OCI-LY7 (cell line): ENCODE data around the gene ZNF814. TPM values are rescaled to one million over a fixed set of nuclear protein-coding genes. Genes with fewer than 3 reads are reported as not detected.
"Not testable (repeated sequence)": the region's sequence is repeated elsewhere in the genome, so short reads cannot be mapped to it uniquely, and the experiment has no call there.

Experiments used
- BruUV-seq: library from RNA; stranded (reverse); fragments of 400-500 nt; replicated peaks from 2 replicates; lab custom pipeline; 2021; lab: Mats Ljungman, UMichigan
- CTCF ChIA-PET: fragments of 300-600 bp; sonication (Branson Sonifier 250); formaldehyde crosslinking; loops from one replicate; lab custom pipeline; 2022; ENCODE audit warnings: antibody characterized with exemption; ENCODE audit not compliant: unreplicated experiment; lab: Charles Lee
- POLR2A ChIA-PET: fragments of 300-600 bp; sonication (Branson Sonifier 250); formaldehyde crosslinking; loops from one replicate; lab custom pipeline; 2022; ENCODE audit warnings: antibody characterized with exemption; lab: Charles Lee
- DNase-seq: peaks from one replicate; pipeline ENCODE4 v3.0.0-alpha.2; 2015; ENCODE audit warnings: low spot score
- H2AFZ ChIP-seq: fragments of 200-600 bp; sonication (generic), shearing (Covaris generic); 2 replicates; pipeline ENCODE4 v1.6.1; 2014; ENCODE audit warnings: mild to moderate bottlenecking, antibody characterized with exemption, low read length, moderate library complexity
- H3K27ac ChIP-seq: fragments of 200-600 bp; sonication (generic); 2 replicates; pipeline ENCODE4 v1.5.1; 2014; ENCODE audit warnings: mixed run types, low read depth, mild to moderate bottlenecking, moderate library complexity, low read length, inconsistent platforms; ENCODE audit not compliant: poor library complexity, severe bottlenecking
- H3K36me3 ChIP-seq: fragments of 200-600 bp; sonication (generic); 2 replicates; pipeline ENCODE4 v1.6.1; 2014; ENCODE audit warnings: mild to moderate bottlenecking, antibody characterized with exemption, low read length, moderate library complexity, mixed read lengths; ENCODE audit not compliant: insufficient read depth
- H3K4me1 ChIP-seq: fragments of 200-600 bp; sonication (generic); 2 replicates; pipeline ENCODE4 v1.5.1; 2014; ENCODE audit warnings: mild to moderate bottlenecking, low read length; ENCODE audit not compliant: insufficient read depth, poor library complexity, severe bottlenecking
- H3K4me2 ChIP-seq: fragments of 200-600 bp; sonication (generic); 2 replicates; pipeline ENCODE4 v1.6.1; 2014; ENCODE audit warnings: mild to moderate bottlenecking, low read length
- H3K4me3 ChIP-seq: fragments of 200-600 bp; sonication (generic); 2 replicates; pipeline ENCODE4 v1.5.1; 2014; ENCODE audit warnings: mild to moderate bottlenecking, low read depth, low read length; ENCODE audit not compliant: poor library complexity, severe bottlenecking
- H3K79me2 ChIP-seq: fragments of 200-600 bp; sonication (generic); 2 replicates; pipeline ENCODE4 v1.6.1; 2016; ENCODE audit warnings: low read depth, mild to moderate bottlenecking, low read length, moderate library complexity, mixed read lengths; ENCODE audit not compliant: insufficient read depth
- H3K9me2 ChIP-seq: fragments of 200-600 bp; sonication (generic); 2 replicates; pipeline ENCODE4 v1.6.1; 2016; ENCODE audit warnings: mild to moderate bottlenecking, low read length, mixed read lengths; ENCODE audit not compliant: insufficient read depth
- H3K9me3 ChIP-seq: fragments of 200-600 bp; sonication (generic); 2 replicates; pipeline ENCODE4 v1.6.1; 2014; ENCODE audit warnings: mild to moderate bottlenecking, mixed run types, low read length, mixed read lengths
- H4K20me1 ChIP-seq: fragments of 200-600 bp; sonication (generic); 2 replicates; pipeline ENCODE4 v1.6.1; 2014; ENCODE audit warnings: mild to moderate bottlenecking, antibody characterized with exemption, low read length, moderate library complexity, mixed read lengths; ENCODE audit not compliant: insufficient read depth
- CTCF ChIP-seq: fragments of 200-600 bp; sonication (generic); conservative IDR thresholded peaks from 2 replicates; pipeline ENCODE4 v1.5.1; 2014; ENCODE audit warnings: mild to moderate bottlenecking, antibody characterized with exemption, low read length, moderate library complexity, mixed read lengths
- EZH2phosphoT487 ChIP-seq: fragments of 200-600 bp; sonication (generic); IDR thresholded peaks from 2 replicates; pipeline ENCODE4 v1.6.1; 2018; ENCODE audit warnings: low read depth, borderline replicate concordance, mild to moderate bottlenecking, mixed run types, antibody characterized with exemption, low read length, moderate library complexity, mixed read lengths
- intact Hi-C: fragments of 100-400 bp; cut with micrococcal nuclease; formaldehyde crosslinking; loops from one replicate; pipeline ENCODE4 v1.10.0; 2022; ENCODE audit not compliant: unreplicated experiment
- total RNA-seq, 2 experiments: library from RNA; depleted of rRNA in 1 of 2; stranded (reverse); fragments of >200 nt in 1 of 2; shearing (Covaris generic) in 1 of 2; gene quantifications; 2 replicates each; pipeline ENCODE4 v1.2.3, GENCODE V29; 2014 to 2022

Gene ZNF814
- total RNA-seq, 2 experiments from 2014 or later = 30.4 to 50.1 TPM

- intact Hi-C loops, H3K27ac ChIP-seq, H3K36me3 ChIP-seq, H3K79me2 ChIP-seq, H3K9me2 ChIP-seq, CTCF ChIA-PET, H3K9me3 ChIP-seq, H3K4me1 ChIP-seq, H4K20me1 ChIP-seq: not testable (repeated sequence)
- TF ChIP-seq CTCF = peak; percentile 57
- BruUV-seq = TSS peak; percentile 74
- Histone ChIP-seq H3K4me2 (peak within 1 kb of the TSS; percentile 73), H2AFZ (peak within 1 kb of the TSS; percentile 31; the same call in 1 of the 2 replicates), H3K4me3 (peak within 1 kb of the TSS; percentile 78)
- POLR2A ChIA-PET = interaction anchor here (1.1 kb wide), 1 partner anchor 30 kb away, joined by 3 read pairs; no protein-coding TSS in a partner anchor
- peak; percentile 95 for DNase-seq
These were observed 27.5 kb upstream of the ZNF814 start, which contains the start of gene ZNF417 for GRCh38 chr19:57916168-57916995. Gene ZNF417, minus strand, starts transcription at chr19:57916592. Its CDS starts 181 bp downstream, at chr19:57916411.

DNA sequence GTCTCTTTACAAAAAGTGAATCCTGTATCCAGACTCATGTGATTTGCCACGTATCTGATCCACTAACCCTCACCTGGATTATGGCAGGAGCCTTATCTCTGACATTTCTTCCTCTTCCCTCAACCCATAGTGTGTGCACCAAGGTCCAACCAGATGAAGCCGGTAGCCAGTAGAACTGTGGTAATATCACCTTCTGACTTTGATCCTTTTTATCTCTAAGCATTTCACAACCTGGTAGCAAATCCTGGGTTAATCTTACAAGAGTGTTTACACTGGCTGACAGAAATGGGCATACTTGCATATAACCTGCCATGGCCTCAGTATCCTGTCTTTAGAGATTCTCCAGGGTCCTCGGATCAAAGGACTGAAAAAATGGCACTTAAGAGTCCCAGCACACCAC, 25.7 kb upstream of the ZNF814 start:
- no peak for DNase-seq
- no peaks in the 10 kb centered on the region for H4K20me1 ChIP-seq
- no TSS peak for BruUV-seq
- H3K9me3 ChIP-seq = 0 out of 2 replicates have a peak, but pooled peaks cover 9% of the 10 kb centered on the region
- peaks cover 9% of the 10 kb centered on the region for H3K36me3 ChIP-seq
- H3K9me2 ChIP-seq = no peaks in the 10 kb centered on the region
- H3K4me1 ChIP-seq = no peaks in the 10 kb centered on the region
- H2AFZ ChIP-seq = no peak overlapping the region
- no peak overlapping the region for H3K27ac ChIP-seq
- TF ChIP-seq CTCF (no peak), EZH2phosphoT487 (no peak)
- peak overlapping the region; percentile 23; the same call in 1 of the 2 replicates for H3K4me2 ChIP-seq
- peaks cover 6% of the 10 kb centered on the region; the same call in 1 of the 2 replicates for H3K79me2 ChIP-seq
- POLR2A ChIA-PET = interaction anchor here (0.6 kb wide), 1 partner anchor 370 kb away, joined by 4 read pairs; no protein-coding TSS in a partner anchor
- intact Hi-C loops = no loop called here
- H3K4me3 ChIP-seq = no peak overlapping the region
- CTCF ChIA-PET = no interaction called here
